ENCODE results near the gene AVL9. TPM values are rescaled to one million over a fixed set of nuclear protein-coding genes. Genes with fewer than 3 reads are reported as not detected.

Gene AVL9
- total and polyA plus RNA-seq, 2 of the 13 experiments (the other 11 are each of a cell fraction or from before 2014, with no cell fraction given), result 29.9 to 48.0 TPM

DNA sequence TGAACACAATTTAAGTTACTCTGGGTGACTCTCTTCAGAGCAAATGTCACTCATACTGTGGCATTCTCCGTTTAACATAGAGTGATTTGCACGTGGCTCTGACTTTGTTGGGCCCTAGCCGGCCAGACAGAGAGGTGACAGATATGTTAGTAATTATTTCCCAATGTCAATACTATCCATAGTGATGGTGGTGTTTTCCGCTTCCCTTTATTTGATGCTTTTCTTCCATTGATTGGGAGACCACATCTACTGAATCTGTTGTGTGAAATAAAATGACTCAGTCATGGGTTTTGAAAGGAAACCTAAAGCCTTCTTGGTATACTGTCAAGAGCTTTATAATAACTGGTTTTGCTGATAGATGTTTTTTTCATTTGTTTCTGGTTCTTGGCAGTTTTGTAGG, 7.4 kb downstream of the AVL9 start:
- Histone ChIP-seq H3K27me3 (ENCODE audit: control insufficient read depth in 1 of 2, insufficient read depth in 2 of 2, low read length in 2 of 2) (no peaks in the 10 kb centered on the region), H3K4me3 (replicated peaks in 1 of 3; ENCODE audit: insufficient read depth in 1 of 3, low read depth in 2 of 3, low read length in 3 of 3) (no peak overlapping the region), H3K36me3 (replicated peaks in 1 of 2; ENCODE audit: control insufficient read depth in 1 of 2, insufficient read depth in 2 of 2, low read length in 2 of 2) (peaks cover 0 to 4% of the 10 kb centered on the region in 2 experiments; a peak in 2 of 5 replicates), H3K27ac (ENCODE audit: extremely low read length, insufficient read depth, low read length) (no peak overlapping the region), H3K79me2 (ENCODE audit: insufficient read depth, low read length) (peaks cover 92% of the 10 kb centered on the region), H2AFZ (ENCODE audit: low read length) (no peak overlapping the region), H3K9ac (ENCODE audit: insufficient read depth, low read depth, low read length) (no peak overlapping the region), H3K4me1 (ENCODE audit: insufficient read depth, low read length) (peaks cover 38% of the 10 kb centered on the region), H4K20me1 (ENCODE audit: insufficient read depth, low read length) (peaks cover 36% of the 10 kb centered on the region), H3K9me3 (ENCODE audit: low read length) (no peaks in the 10 kb centered on the region), H3K4me2 (ENCODE audit: low read depth, low read length) (no peak overlapping the region)
- no TSS peak for BruUV-seq (replicated peaks)
- ChIA-PET CTCF (ENCODE audit: low intra/inter-chr PET ratio, low total read pairs) (no interaction called here), POLR2A (no interaction called here)
- FAIRE-seq (no peak), DNase-seq (ENCODE audit: low spot score) (no peak), ATAC-seq (no peak)
- TF ChIP-seq KAT8 (CRISPR knock-in tag; IDR thresholded peaks at IDR 0.05) (no peak), RFXAP (CRISPR knock-in tag; IDR thresholded peaks at IDR 0.05; ENCODE audit: borderline replicate concordance) (no peak), SALL2 (CRISPR knock-in tag; IDR thresholded peaks at IDR 0.05) (no peak), HNF4A (CRISPR knock-in tag; IDR thresholded peaks at IDR 0.05) (no peak), SRSF9 (IDR thresholded peaks at IDR 0.05; ENCODE audit: borderline replicate concordance, insufficient read depth, low read depth, low read length, poor library complexity, severe bottlenecking) (no peak), ZNF883 (CRISPR knock-in tag; IDR thresholded peaks at IDR 0.05; ENCODE audit: not compliant biosample characterization) (no peak), ZNF451 (CRISPR knock-in tag; IDR thresholded peaks at IDR 0.05) (no peak), HOXD1 (CRISPR knock-in tag; IDR thresholded peaks at IDR 0.05) (no peak), ZNF44 (CRISPR knock-in tag; IDR thresholded peaks at IDR 0.05) (no peak), CENPT (CRISPR knock-in tag; IDR thresholded peaks at IDR 0.05; ENCODE audit: low read depth) (no peak), IRF2 (CRISPR knock-in tag; IDR thresholded peaks at IDR 0.05) (no peak), RORA (CRISPR knock-in tag; IDR thresholded peaks at IDR 0.05) (no peak), ZNF335 (CRISPR knock-in tag; IDR thresholded peaks at IDR 0.05) (no peak), TAF15 (IDR thresholded peaks at IDR 0.05; ENCODE audit: low read depth, low read length, poor library complexity, severe bottlenecking) (no peak)
- TF ChIP-seq, protein P1, sequence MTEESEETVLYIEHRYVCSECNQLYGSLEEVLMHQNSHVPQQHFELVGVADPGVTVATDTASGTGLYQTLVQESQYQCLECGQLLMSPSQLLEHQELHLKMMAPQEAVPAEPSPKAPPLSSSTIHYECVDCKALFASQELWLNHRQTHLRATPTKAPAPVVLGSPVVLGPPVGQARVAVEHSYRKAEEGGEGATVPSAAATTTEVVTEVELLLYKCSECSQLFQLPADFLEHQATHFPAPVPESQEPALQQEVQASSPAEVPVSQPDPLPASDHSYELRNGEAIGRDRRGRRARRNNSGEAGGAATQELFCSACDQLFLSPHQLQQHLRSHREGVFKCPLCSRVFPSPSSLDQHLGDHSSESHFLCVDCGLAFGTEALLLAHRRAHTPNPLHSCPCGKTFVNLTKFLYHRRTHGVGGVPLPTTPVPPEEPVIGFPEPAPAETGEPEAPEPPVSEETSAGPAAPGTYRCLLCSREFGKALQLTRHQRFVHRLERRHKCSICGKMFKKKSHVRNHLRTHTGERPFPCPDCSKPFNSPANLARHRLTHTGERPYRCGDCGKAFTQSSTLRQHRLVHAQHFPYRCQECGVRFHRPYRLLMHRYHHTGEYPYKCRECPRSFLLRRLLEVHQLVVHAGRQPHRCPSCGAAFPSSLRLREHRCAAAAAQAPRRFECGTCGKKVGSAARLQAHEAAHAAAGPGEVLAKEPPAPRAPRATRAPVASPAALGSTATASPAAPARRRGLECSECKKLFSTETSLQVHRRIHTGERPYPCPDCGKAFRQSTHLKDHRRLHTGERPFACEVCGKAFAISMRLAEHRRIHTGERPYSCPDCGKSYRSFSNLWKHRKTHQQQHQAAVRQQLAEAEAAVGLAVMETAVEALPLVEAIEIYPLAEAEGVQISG (CRISPR knock-in tag; IDR thresholded peaks at IDR 0.05), result no peak
- TF ChIP-seq, protein P2, sequence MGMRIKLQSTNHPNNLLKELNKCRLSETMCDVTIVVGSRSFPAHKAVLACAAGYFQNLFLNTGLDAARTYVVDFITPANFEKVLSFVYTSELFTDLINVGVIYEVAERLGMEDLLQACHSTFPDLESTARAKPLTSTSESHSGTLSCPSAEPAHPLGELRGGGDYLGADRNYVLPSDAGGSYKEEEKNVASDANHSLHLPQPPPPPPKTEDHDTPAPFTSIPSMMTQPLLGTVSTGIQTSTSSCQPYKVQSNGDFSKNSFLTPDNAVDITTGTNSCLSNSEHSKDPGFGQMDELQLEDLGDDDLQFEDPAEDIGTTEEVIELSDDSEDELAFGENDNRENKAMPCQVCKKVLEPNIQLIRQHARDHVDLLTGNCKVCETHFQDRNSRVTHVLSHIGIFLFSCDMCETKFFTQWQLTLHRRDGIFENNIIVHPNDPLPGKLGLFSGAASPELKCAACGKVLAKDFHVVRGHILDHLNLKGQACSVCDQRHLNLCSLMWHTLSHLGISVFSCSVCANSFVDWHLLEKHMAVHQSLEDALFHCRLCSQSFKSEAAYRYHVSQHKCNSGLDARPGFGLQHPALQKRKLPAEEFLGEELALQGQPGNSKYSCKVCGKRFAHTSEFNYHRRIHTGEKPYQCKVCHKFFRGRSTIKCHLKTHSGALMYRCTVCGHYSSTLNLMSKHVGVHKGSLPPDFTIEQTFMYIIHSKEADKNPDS (CRISPR knock-in tag; IDR thresholded peaks at IDR 0.05), result no peak
- TF ChIP-seq, protein P3, sequence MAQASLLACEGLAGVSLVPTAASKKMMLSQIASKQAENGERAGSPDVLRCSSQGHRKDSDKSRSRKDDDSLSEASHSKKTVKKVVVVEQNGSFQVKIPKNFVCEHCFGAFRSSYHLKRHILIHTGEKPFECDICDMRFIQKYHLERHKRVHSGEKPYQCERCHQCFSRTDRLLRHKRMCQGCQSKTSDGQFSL (CRISPR knock-in tag; IDR thresholded peaks at IDR 0.05), result no peak
- 65% methylated on average over 4 of the region's 4 CpGs for WGBS (ENCODE audit: low lambda C conversion rate)
- in situ Hi-C loops (cut with HindIII; ENCODE audit: extremely low pct_ligation_motif_present, low pct_unique_long_range_greater_than_20kb) (no loop called here), intact Hi-C loops (cut with micrococcal nuclease; ENCODE audit: unreplicated experiment) (no loop called here)

All from HepG2 (cell line).